ENCODE results near the gene MYH10. TPM values are rescaled to one million over a fixed set of nuclear protein-coding genes. Genes with fewer than 3 reads are reported as not detected.

The MYH10 gene
- total RNA-seq, 8 experiments from 2014 or later = 67.1 to 263 (median 139) TPM

GRCh38 chr17:8435245-8436168 is 195.0 kb downstream of the MYH10 start, which contains the start of gene NDEL1:
TSS of gene NDEL1 (plus strand) at chr17:8435884. CDS start at chr17:8444272, 8,388 bp downstream.
- WGBS, 10 experiments = 0 to 100% (median 29%) methylated on average over 1 to 8 of the region's 68 CpGs; no CpG with 5 or more reads in 1 of the 10 experiments
- Histone ChIP-seq H3K4me1 (replicated peaks in 1 of 2) (peaks cover 0 to 8% of the 10 kb centered on the region in 2 donors), H3K27ac (peak within 1 kb of the TSS; percentile 95 to 97), H3K4me3 (peak within 1 kb of the TSS; percentile 53 to 94 (median 73))
- in situ Hi-C loops (cut with MboI; ENCODE audit: low pct_unique_long_range_greater_than_20kb in 2 of 9, low sequenced_read_pairs in 9 of 9, unreplicated experiment in 9 of 9) = no loop called here
- ATAC-seq (replicated peaks in 6 of 8) = peak; percentile 90 to 98 (median 96)

GRCh38 chr17:8430966-8431365 is 199.6 kb downstream of the MYH10 start:
- Histone ChIP-seq H3K27ac (no peak overlapping the region), H3K4me1 (replicated peaks in 1 of 2) (no peaks in the 10 kb centered on the region), H3K4me3 (no peak overlapping the region)
- peak in 2 of 8 experiments; percentile 10 to 24 for ATAC-seq (replicated peaks in 6 of 8)
- in situ Hi-C loops (cut with MboI; ENCODE audit: low pct_unique_long_range_greater_than_20kb in 2 of 9, low sequenced_read_pairs in 9 of 9, unreplicated experiment in 9 of 9) = no loop called here
- 3 to 100% (median 79%) methylated on average over 1 to 6 of the region's 7 CpGs; no CpG with 5 or more reads in 4 of the 10 experiments for WGBS, 10 experiments

GRCh38 chr17:8426802-8427201 is 203.7 kb downstream of the MYH10 start:
- in situ Hi-C loops (cut with MboI; ENCODE audit: low pct_unique_long_range_greater_than_20kb in 2 of 9, low sequenced_read_pairs in 9 of 9, unreplicated experiment in 9 of 9) = no loop called here
- WGBS, 10 experiments = 67 to 100% (median 100%) methylated on average over 1 to 3 of the region's 3 CpGs; no CpG with 5 or more reads in 2 of the 10 experiments
- Histone ChIP-seq H3K4me1 (replicated peaks in 1 of 2) (peaks cover 0 to 8% of the 10 kb centered on the region in 2 donors), H3K27ac (no peak overlapping the region), H3K4me3 (no peak overlapping the region)
- no peak for ATAC-seq (replicated peaks in 6 of 8)

GRCh38 chr17:8426094-8426720 is 204.3 kb downstream of the MYH10 start:
- Histone ChIP-seq H3K4me3 (no peak overlapping the region), H3K27ac (no peak overlapping the region), H3K4me1 (replicated peaks in 1 of 2) (peaks cover 0 to 8% of the 10 kb centered on the region in 2 donors)
- no peak for ATAC-seq (replicated peaks in 6 of 8)
- in situ Hi-C loops (cut with MboI; ENCODE audit: low pct_unique_long_range_greater_than_20kb in 2 of 9, low sequenced_read_pairs in 9 of 9, unreplicated experiment in 9 of 9) = no loop called here
- WGBS, 10 experiments = 33 to 94% (median 63%) methylated on average over 1 to 6 of the region's 6 CpGs; no CpG with 5 or more reads in 1 of the 10 experiments

Other genes starting within 250 kb of the MYH10 start
- 1,000 to 10,000 TPM; 3,314 to 6,110 (median 4,631) TPM for gene RPL26, start 247.5 kb downstream of the MYH10 start, total RNA-seq
- gene RNF222, start 232.9 kb downstream of the MYH10 start, total RNA-seq = under 1 TPM; 0.11 to 0.81 (median 0.19) TPM
- gene NDEL1, start 194.8 kb downstream of the MYH10 start, total RNA-seq = 10 to 100 TPM; 31.8 to 63.6 (median 54.6) TPM
- gene CCDC42, start 114.1 kb upstream of the MYH10 start, total RNA-seq = 1 to 10 TPM in 1 of 8 experiments, under 1 TPM in 5, not detected in 2; 0.16 to 2.0 (median 0.68) TPM
- not detected for gene SPDYE4, start 127.8 kb upstream of the MYH10 start, total RNA-seq
- gene MFSD6L, start 168.6 kb upstream of the MYH10 start, total RNA-seq = under 1 TPM in 3 of 8 experiments, not detected in 5; 0.08 to 0.14 (median 0.09) TPM
- gene PIK3R6, start 236.9 kb upstream of the MYH10 start, total RNA-seq = under 1 TPM in 3 of 8 experiments, not detected in 5; 0.04 to 0.19 (median 0.14) TPM